Cardiac fibroblast (primary cell): ENCODE measurements around the gene PLEKHG2.

Source experiments
- DNase-seq, 2 donors: peaks; one replicate each; pipeline versions ENCODE4 v3.0.0 to v3.0.0-alpha.2; 2010; ENCODE audit warnings: low read depth in 2 of 2
- H3K4me3 ChIP-seq, 2 donors: replicated peaks in 1 of 2; 1 replicate in 1 of 2; 2 replicates in 1 of 2; pipeline ENCODE4 v1.5.1; 2011; ENCODE audit warnings: low read depth in 2 of 2, low read length in 2 of 2, mild to moderate bottlenecking in 2 of 2, moderate library complexity in 1 of 2
- TF ChIP-seq, protein P1 (sequence below): IDR thresholded peaks from one replicate; pipeline ENCODE4 v1.5.1; 2011; ENCODE audit warnings: low read depth, mild to moderate bottlenecking, low read length, inconsistent platforms

The PLEKHG2 gene

DNA sequence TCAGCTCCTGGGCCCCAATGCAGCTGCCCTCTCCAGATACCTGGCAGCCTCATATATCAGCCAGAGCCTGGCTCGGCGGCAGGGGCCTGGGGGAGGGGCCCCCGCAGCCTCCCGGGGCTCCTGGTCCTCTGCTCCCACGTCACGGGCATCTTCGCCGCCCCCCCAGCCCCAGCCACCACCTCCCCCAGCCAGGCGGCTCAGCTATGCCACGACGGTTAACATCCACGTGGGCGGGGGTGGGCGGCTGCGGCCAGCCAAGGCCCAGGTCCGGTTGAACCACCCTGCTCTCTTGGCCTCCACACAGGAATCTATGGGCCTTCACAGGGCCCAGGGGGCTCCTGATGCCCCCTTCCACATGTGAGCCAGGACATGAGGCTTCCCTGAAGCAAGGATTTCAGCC, 12.5 kb downstream of the PLEKHG2 start:
- DNase-seq, result no peak
- TF ChIP-seq, protein P1, sequence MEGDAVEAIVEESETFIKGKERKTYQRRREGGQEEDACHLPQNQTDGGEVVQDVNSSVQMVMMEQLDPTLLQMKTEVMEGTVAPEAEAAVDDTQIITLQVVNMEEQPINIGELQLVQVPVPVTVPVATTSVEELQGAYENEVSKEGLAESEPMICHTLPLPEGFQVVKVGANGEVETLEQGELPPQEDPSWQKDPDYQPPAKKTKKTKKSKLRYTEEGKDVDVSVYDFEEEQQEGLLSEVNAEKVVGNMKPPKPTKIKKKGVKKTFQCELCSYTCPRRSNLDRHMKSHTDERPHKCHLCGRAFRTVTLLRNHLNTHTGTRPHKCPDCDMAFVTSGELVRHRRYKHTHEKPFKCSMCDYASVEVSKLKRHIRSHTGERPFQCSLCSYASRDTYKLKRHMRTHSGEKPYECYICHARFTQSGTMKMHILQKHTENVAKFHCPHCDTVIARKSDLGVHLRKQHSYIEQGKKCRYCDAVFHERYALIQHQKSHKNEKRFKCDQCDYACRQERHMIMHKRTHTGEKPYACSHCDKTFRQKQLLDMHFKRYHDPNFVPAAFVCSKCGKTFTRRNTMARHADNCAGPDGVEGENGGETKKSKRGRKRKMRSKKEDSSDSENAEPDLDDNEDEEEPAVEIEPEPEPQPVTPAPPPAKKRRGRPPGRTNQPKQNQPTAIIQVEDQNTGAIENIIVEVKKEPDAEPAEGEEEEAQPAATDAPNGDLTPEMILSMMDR, result no peak
- H3K4me3 ChIP-seq, result no peak overlapping the region

DNA sequence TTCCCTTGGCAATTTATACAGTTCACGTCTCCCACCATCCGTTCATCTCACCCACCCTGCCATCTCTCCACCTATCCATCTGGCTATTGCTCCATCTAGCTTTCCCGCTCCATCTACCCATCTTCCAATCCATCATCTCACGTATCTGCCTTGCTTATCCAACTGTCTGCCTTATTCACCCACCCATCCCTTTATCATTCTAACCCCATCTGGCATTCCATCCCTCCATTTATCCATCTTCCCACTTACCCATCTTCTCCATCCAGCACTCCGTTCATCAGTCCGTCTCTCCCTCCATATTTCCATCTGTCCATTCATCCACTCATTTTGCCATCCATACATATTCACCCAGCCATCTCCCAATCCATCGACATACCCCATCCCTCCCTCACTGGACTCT, 13.3 kb downstream of the PLEKHG2 start:
- DNase-seq, result no peak
- TF ChIP-seq, protein P1, result no peak
- no peak overlapping the region for H3K4me3 ChIP-seq

DNA sequence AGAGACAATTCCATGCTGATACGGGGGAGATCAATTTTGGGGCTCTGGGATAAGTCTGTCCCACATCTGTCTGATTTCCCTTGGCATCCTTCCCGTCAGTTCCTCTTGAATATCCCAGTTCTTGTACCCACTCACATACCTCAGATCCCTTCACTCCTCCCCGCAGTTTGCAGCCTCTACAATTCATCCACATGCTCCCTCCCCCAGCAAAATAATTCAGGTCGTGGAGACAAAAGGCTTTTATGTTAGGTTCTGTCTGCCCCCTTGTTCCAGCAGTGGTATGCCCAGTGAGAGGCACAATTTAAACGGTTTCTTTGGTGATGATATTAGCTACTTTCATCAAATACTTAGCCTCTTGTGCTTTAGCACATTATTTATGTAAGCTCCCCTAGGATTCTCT, 13.7 kb downstream of the PLEKHG2 start:
- TF ChIP-seq, protein P1, result no peak
- no peak overlapping the region for H3K4me3 ChIP-seq
- DNase-seq, result no peak

DNA sequence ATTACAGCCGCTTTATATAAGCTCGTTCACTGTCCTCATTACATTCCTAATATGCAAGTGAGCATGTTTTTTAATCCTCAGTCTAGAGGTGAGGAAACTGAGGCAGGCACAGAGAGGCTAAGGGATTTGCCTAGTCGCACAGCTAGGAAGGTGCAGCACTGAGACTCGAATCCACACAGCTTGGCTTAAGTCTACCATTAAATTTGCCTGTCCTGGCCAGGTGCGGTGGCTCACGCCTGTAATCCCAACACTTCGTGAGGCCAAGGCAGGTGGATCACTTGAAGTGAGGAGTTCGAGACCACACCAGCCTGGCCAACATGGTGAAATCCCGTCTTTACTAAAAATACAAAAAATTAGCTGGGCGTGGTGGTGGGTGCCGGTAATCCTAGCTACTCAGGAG, 15.2 kb downstream of the PLEKHG2 start:
- no peak overlapping the region for H3K4me3 ChIP-seq
- TF ChIP-seq, protein P1, result no peak
- DNase-seq, result no peak

DNA sequence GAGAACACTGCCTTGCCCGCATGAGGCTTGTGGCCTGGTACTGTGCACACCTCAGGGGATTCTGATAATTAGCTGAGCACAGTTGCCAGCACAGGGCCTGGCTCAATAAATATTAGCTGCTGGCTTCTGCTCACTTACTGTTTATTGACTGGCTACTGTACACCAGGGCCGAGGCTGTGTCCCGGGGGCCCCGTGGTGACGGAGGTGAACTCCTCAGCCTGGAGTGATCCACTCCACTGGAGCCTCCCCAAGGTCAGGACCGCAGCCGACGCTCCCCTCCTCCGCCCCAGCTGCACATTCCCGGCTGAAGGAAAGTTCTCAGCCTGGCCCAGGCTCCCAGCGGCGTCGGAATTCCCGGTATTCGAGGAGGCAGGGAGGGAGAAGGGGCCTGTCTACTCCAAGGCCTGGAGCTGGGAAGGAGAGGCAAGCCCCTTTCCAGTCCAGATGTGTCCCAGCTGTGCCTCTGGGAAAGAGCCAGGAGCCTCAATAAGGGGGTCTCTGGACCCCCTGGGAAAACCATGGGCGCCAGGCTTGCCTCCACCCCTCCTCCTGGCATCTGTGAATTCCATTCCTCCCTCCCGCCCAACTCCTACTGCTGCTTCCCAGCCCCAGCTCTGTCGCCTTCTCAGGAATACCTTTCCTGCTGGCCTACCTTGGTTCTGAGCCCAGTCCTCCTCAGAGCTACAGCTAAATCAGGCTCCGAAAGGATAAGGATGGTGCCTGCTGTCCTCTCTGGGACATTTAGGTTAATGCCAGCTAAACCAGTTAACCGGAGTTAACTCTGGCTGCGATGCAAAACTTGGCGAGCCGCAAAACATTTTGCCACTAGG, 16.0 kb downstream of the PLEKHG2 start:
- peak; percentile 72 to 95 for DNase-seq
- TF ChIP-seq, protein P1, result no peak
- H3K4me3 ChIP-seq, result no peak overlapping the region

DNA sequence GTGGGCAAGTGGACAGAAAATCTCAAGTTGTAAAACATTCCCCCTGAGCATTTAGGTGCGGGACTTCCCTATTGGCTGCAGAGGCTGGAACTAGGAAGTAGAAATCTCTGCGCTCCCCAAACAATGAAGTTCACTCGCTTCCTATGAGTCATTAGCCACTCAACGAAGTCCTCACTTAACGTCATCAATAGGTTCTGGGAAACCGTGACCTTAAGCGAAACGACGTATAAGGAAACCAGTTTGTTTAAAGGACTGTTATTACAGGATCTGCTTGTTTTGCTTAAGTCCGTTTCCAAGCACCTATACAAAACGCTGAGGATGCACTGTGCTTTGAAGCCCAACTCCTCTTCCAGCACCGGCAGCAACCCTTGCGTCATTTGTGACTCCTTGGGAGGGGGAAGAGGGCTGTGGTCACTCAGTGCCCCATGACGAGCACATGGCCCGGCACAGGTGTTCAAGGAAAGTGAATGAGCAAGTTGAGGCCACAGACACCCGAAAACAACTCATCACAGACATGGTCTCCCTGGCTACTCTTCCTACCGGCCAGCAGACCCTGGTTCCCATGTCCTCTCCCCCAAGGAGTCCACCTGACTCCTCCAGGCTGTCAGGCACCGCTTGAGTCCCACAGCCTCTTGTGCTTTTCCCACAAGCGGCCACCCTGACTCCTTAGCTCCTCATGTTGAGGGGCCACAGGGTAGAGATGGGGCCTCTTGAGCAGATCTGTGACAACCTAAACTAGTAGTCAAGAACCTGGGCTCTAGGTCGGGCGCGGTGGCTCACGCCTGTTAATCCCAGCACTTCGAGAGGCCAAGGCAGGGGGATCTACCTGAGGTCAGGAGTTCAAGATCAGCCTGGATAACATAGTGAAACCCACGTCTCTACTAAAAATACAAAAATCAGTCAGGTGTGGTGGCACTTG, 18.5 kb downstream of the PLEKHG2 start:
- DNase-seq, result peak; percentile 95 to 99
- TF ChIP-seq, protein P1, result no peak
- H3K4me3 ChIP-seq, result peak overlapping the region in 1 of 2 donors; percentile 10
